IMR-90 (cell line): ENCODE results near the gene ZNF783. TPM values are rescaled to one million over a fixed set of nuclear protein-coding genes. Genes with fewer than 3 reads are reported as not detected.

Experiments used
- ATAC-seq: fragments of 200-7000 bp; cut with Tn5 transposase; 2 replicates; pipeline ENCODE4 v1.9.1; 2020; ENCODE audit warnings: low read depth, mild to moderate bottlenecking, moderate library complexity
- BruUV-seq: library from RNA; stranded (reverse); fragments of 400-500 nt; replicated peaks from 2 replicates; lab custom pipeline; 2021; lab: Mats Ljungman, UMichigan
- CTCF ChIA-PET: fragments of 300-600 bp; formaldehyde crosslinking; extraction: SDS; loops from one replicate; lab custom pipeline; 2021; ENCODE audit warnings: antibody characterized with exemption; lab: Yijun Ruan, JAX
- POLR2A ChIA-PET: fragments of 300-600 bp; sonication (Branson Sonifier 250); formaldehyde crosslinking; loops from one replicate; lab custom pipeline; 2022; ENCODE audit warnings: antibody characterized with exemption; ENCODE audit not compliant: unreplicated experiment; lab: Charles Lee
- DNase-seq: peaks from one replicate; pipeline ENCODE4 v3.0.0; 2013
- H2AFZ ChIP-seq: replicated peaks from 2 replicates; pipeline ENCODE3; 2013; ENCODE audit warnings: low read length, mild to moderate bottlenecking; ENCODE audit not compliant: poor library complexity
- H2AK5ac ChIP-seq: 2 replicates; pipeline ENCODE4 v1.6.1; 2013; ENCODE audit warnings: low read depth, low read length, inconsistent platforms
- H2AK9ac ChIP-seq: replicated peaks from 2 replicates; pipeline ENCODE3; 2013; ENCODE audit warnings: mild to moderate bottlenecking, low read depth, low read length, moderate library complexity; ENCODE audit not compliant: poor library complexity
- H2BK120ac ChIP-seq: 2 replicates; pipeline ENCODE4 v1.6.1; 2013; ENCODE audit warnings: low read depth, low read length, inconsistent platforms
- H2BK15ac ChIP-seq: 3 replicates; pipeline ENCODE4 v1.6.1; 2013; ENCODE audit warnings: low read depth, low read length, inconsistent platforms
- H2BK20ac ChIP-seq: 2 replicates; pipeline ENCODE4 v1.6.1; 2013; ENCODE audit warnings: low read depth, mild to moderate bottlenecking, inconsistent platforms, low read length, moderate library complexity
- H2BK5ac ChIP-seq: 2 replicates; pipeline ENCODE4 v1.6.1; 2013; ENCODE audit warnings: mild to moderate bottlenecking, low read depth, low read length, inconsistent platforms; ENCODE audit not compliant: poor library complexity, severe bottlenecking
- H3K14ac ChIP-seq: replicated peaks from 2 replicates; pipeline ENCODE4 v1.6.1; 2013; ENCODE audit warnings: low read depth, low read length, inconsistent platforms
- H3K18ac ChIP-seq: 2 replicates; pipeline ENCODE4 v1.6.1; 2013; ENCODE audit warnings: low read depth, low read length, control low read depth
- H3K23ac ChIP-seq: 2 replicates; pipeline ENCODE4 v1.6.1; 2013; ENCODE audit warnings: low read depth, low read length, inconsistent platforms
- H3K27ac ChIP-seq: 2 replicates; pipeline ENCODE4 v1.5.1; 2013; ENCODE audit warnings: mild to moderate bottlenecking, control low read depth, low read length; ENCODE audit not compliant: insufficient read depth
- H3K27me3 ChIP-seq: 2 replicates; pipeline ENCODE4 v1.6.1; 2013; ENCODE audit warnings: low read length; ENCODE audit not compliant: control insufficient read depth, insufficient read depth
- H3K36me3 ChIP-seq: 2 replicates; pipeline ENCODE4 v1.6.1; 2013; ENCODE audit warnings: low read length, mixed read lengths; ENCODE audit not compliant: control insufficient read depth, insufficient read depth
- H3K4ac ChIP-seq: 2 replicates; pipeline ENCODE4 v1.6.1; 2013; ENCODE audit warnings: low read depth, low read length, inconsistent platforms
- H3K4me1 ChIP-seq: 2 replicates; pipeline ENCODE4 v1.6.1; 2013; ENCODE audit warnings: low read length, mixed read lengths; ENCODE audit not compliant: control insufficient read depth, insufficient read depth
- H3K4me2 ChIP-seq: 2 replicates; pipeline ENCODE4 v1.6.1; 2013; ENCODE audit warnings: low read depth, mild to moderate bottlenecking, control low read depth, low read length, moderate library complexity
- H3K4me3 ChIP-seq: 2 replicates; pipeline ENCODE4 v1.5.1; 2013; ENCODE audit warnings: low read depth, mild to moderate bottlenecking, control low read depth, low read length, moderate library complexity; ENCODE audit not compliant: insufficient read depth
- H3K56ac ChIP-seq: 2 replicates; pipeline ENCODE4 v1.6.1; 2013; ENCODE audit warnings: low read length, inconsistent platforms; ENCODE audit not compliant: insufficient read depth; ENCODE audit errors: extremely low read depth
- H3K79me1 ChIP-seq, 2 experiments: 2 replicates each; pipeline ENCODE4 v1.6.1; 2013; ENCODE audit warnings: low read length in 2 of 2, inconsistent platforms in 1 of 2, low read depth in 1 of 2
- H3K9ac ChIP-seq: 2 replicates; pipeline ENCODE4 v1.6.1; 2013; ENCODE audit warnings: low read depth, low read length, control low read depth
- H3K9me1 ChIP-seq: 2 replicates; pipeline ENCODE4 v1.6.1; 2013; ENCODE audit warnings: low read length, inconsistent platforms; ENCODE audit not compliant: insufficient read depth
- H3K9me3 ChIP-seq: 2 replicates; pipeline ENCODE4 v1.6.1; 2013; ENCODE audit warnings: low read length; ENCODE audit not compliant: control insufficient read depth, insufficient read depth
- H4K20me1 ChIP-seq: 2 replicates; pipeline ENCODE4 v1.6.1; 2013; ENCODE audit warnings: low read length, inconsistent platforms; ENCODE audit not compliant: insufficient read depth
- H4K5ac ChIP-seq: 2 replicates; pipeline ENCODE4 v1.6.1; 2013; ENCODE audit warnings: mild to moderate bottlenecking, low read depth, low read length, control low read depth
- H4K8ac ChIP-seq, 2 experiments: 2 replicates each; pipeline ENCODE4 v1.6.1; 2013; ENCODE audit warnings: low read depth in 2 of 2, low read length in 2 of 2, control low read depth in 1 of 2, inconsistent platforms in 1 of 2
- H4K91ac ChIP-seq: 2 replicates; pipeline ENCODE4 v1.6.1; 2013; ENCODE audit warnings: low read depth, low read length, inconsistent platforms; ENCODE audit not compliant: insufficient read depth
- BHLHE40 ChIP-seq: fragments of 150-350 bp; IDR thresholded peaks from 2 replicates; pipeline ENCODE4 v1.6.1; 2016; ENCODE audit warnings: mild to moderate bottlenecking, low read depth, low read length
- CEBPB ChIP-seq: IDR thresholded peaks from 2 replicates; pipeline ENCODE4 v1.6.1; 2012; ENCODE audit warnings: low read depth, low read length, improper control_type of control experiment
- CHD1 ChIP-seq: IDR thresholded peaks from 2 replicates; pipeline ENCODE4 v1.6.1; 2012; ENCODE audit warnings: low read depth, low read length, improper control_type of control experiment
- CTCF ChIP-seq: conservative IDR thresholded peaks from 2 replicates; pipeline ENCODE4 v1.5.1; 2012; ENCODE audit warnings: mild to moderate bottlenecking, low read depth, low read length, improper control_type of control experiment
- ELK1 ChIP-seq: fragments of 150-350 bp; IDR thresholded peaks from 2 replicates; pipeline ENCODE4 v1.6.1; 2016; ENCODE audit warnings: low read depth, mild to moderate bottlenecking, low read length, moderate library complexity, borderline replicate concordance
- FOS ChIP-seq: fragments of 150-350 bp; IDR thresholded peaks from 2 replicates; pipeline ENCODE4 v1.6.1; 2016; ENCODE audit warnings: low read depth, low read length
- MAFK ChIP-seq: IDR thresholded peaks from 2 replicates; pipeline ENCODE4 v1.6.1; 2012; ENCODE audit warnings: low read depth, low read length, improper control_type of control experiment
- MAZ ChIP-seq: IDR thresholded peaks from 2 replicates; pipeline ENCODE4 v1.6.1; 2012; ENCODE audit warnings: low read depth, mild to moderate bottlenecking, low read length, improper control_type of control experiment, moderate library complexity, borderline replicate concordance
- MXI1 ChIP-seq: IDR thresholded peaks from 2 replicates; pipeline ENCODE4 v1.6.1; 2012; ENCODE audit warnings: low read depth, mild to moderate bottlenecking, low read length, moderate library complexity, borderline replicate concordance
- NFE2L2 ChIP-seq: fragments of 150-350 bp; IDR thresholded peaks from 2 replicates; pipeline ENCODE4 v1.6.1; 2016; ENCODE audit warnings: low read depth, mild to moderate bottlenecking, low read length
- POLR2A ChIP-seq: IDR thresholded peaks from 2 replicates; pipeline ENCODE4 v1.6.1; 2012; ENCODE audit warnings: mild to moderate bottlenecking, low read depth, low read length
- RAD21 ChIP-seq: IDR thresholded peaks from 2 replicates; pipeline ENCODE4 v1.6.1; 2012; ENCODE audit warnings: low read length, improper control_type of control experiment
- RCOR1 ChIP-seq: IDR thresholded peaks from 2 replicates; pipeline ENCODE4 v1.6.1; 2012; ENCODE audit warnings: mild to moderate bottlenecking, low read length, improper control_type of control experiment; ENCODE audit not compliant: insufficient replicate concordance
- RFX5 ChIP-seq: IDR thresholded peaks from 2 replicates; pipeline ENCODE4 v1.8.0; 2012; ENCODE audit warnings: low read depth, mild to moderate bottlenecking, low read length, moderate library complexity
- SMC3 ChIP-seq: fragments of 150-350 bp; IDR thresholded peaks from 2 replicates; pipeline ENCODE4 v1.6.1; 2016; ENCODE audit warnings: low read depth, mild to moderate bottlenecking, antibody characterized with exemption, low read length, moderate library complexity
- USF2 ChIP-seq: fragments of 150-350 bp; IDR thresholded peaks from 2 replicates; pipeline ENCODE4 v1.6.1; 2017; ENCODE audit warnings: mild to moderate bottlenecking, antibody characterized with exemption, low read length, low read depth
- WGBS, 2 experiments: methylation state at CpG; one replicate each; pipeline versions ENCODE4 v1.1.5 to v1.1.7; 2013; ENCODE audit warnings: missing lambda C conversion rate in 2 of 2; ENCODE audit not compliant: insufficient read length in 1 of 2; ENCODE audit errors: extremely low coverage in 2 of 2; 5-methylcytosine and 5-hydroxymethylcytosine counted together
- dilution Hi-C: fragments of 300-500 bp; cut with HindIII; formaldehyde crosslinking; loops from one replicate; pipeline ENCODE4 v1.14.3; 2018; ENCODE audit warnings: low sequenced_read_pairs; ENCODE audit not compliant: unreplicated experiment
- in situ Hi-C: fragments of 300-500 bp; cut with MboI; formaldehyde crosslinking; loops from 3 replicates; pipeline ENCODE4 v1.14.3; 2019; ENCODE audit warnings: low sequenced_read_pairs, inconsistent platforms, mixed read lengths
- intact Hi-C: fragments of 100-400 bp; cut with micrococcal nuclease; formaldehyde crosslinking; loops from 2 replicates; pipeline ENCODE4 v1.10.0; 2022
- polyA plus RNA-seq, 3 experiments: library from polyadenylated mRNA; depleted of rRNA; stranded (reverse); fragments of >200 nt; gene quantifications; 2 replicates each; pipeline ENCODE4 v1.2.3, GENCODE V29; 2012; ENCODE audit warnings: low replicate concordance in 1 of 3
- total RNA-seq: library from RNA; depleted of rRNA; stranded (reverse); fragments of >200 nt; gene quantifications from 2 replicates; pipeline ENCODE4 v1.2.3, GENCODE V29; 2012

Gene ZNF783
- total and polyA plus RNA-seq, 2 of the 4 experiments (the other 2 are of a cell fraction): 2.3 to 7.2 TPM

GRCh38 chr7:149306854-149307253 is 44.9 kb downstream of the ZNF783 start:
- Histone ChIP-seq H4K20me1 (no peaks in the 10 kb centered on the region), H3K18ac (no peak overlapping the region), H3K56ac (no peak overlapping the region), H3K4me1 (no peaks in the 10 kb centered on the region), H3K14ac (no peak overlapping the region), H3K79me1 (no peaks in the 10 kb centered on the region), H3K4me3 (no peak overlapping the region), H2BK15ac (no peak overlapping the region), H4K8ac (no peak overlapping the region), H2BK120ac (no peak overlapping the region), H3K4ac (no peak overlapping the region), H4K91ac (no peak overlapping the region), H3K4me2 (no peak overlapping the region), H3K23ac (no peak overlapping the region), H2AK5ac (no peak overlapping the region), H3K27me3 (no peaks in the 10 kb centered on the region; the same call in 1 of the 2 replicates), H3K9me3 (no peaks in the 10 kb centered on the region), H2BK5ac (no peak overlapping the region), H3K9me1 (no peaks in the 10 kb centered on the region), H2AFZ (no peak overlapping the region), H4K5ac (no peak overlapping the region), H3K9ac (no peak overlapping the region), H2BK20ac (no peak overlapping the region), H3K27ac (no peak overlapping the region), H3K36me3 (no peaks in the 10 kb centered on the region), H2AK9ac (no peak overlapping the region)
- POLR2A ChIA-PET: no interaction called here
- no peak for TF ChIP-seq SMC3
- no peak for TF ChIP-seq NFE2L2
- no peak for TF ChIP-seq CTCF
- TF ChIP-seq ELK1: no peak
- no peak for TF ChIP-seq RAD21
- TF ChIP-seq BHLHE40: no peak
- no peak for TF ChIP-seq POLR2A
- no peak for TF ChIP-seq RFX5
- no peak for TF ChIP-seq RCOR1
- no peak for TF ChIP-seq MAZ
- no peak for TF ChIP-seq MAFK
- no peak for TF ChIP-seq CEBPB
- no peak for TF ChIP-seq CHD1
- no peak for TF ChIP-seq USF2
- no peak for TF ChIP-seq MXI1
- TF ChIP-seq FOS: no peak
- CTCF ChIA-PET: no interaction called here
- dilution Hi-C loops: no loop called here
- WGBS, 2 experiments: no CpG with 5 or more reads among the region's 4 CpGs
- no peak for ATAC-seq
- no peak for DNase-seq
- BruUV-seq: no TSS peak
- intact Hi-C loops: no loop called here
- in situ Hi-C loops: no loop called here
